Hematopoietic multipotent progenitor cell treated with erythropoietin and hydrocortisone succinate and interleukin-3 and kit ligand, for 17 days (in vitro differentiated cells): Measurements from ENCODE around the gene PTPRN2.
"Not testable (repeated sequence)": the region's sequence is repeated elsewhere in the genome, so short reads cannot be mapped to it uniquely, and the experiment has no call there.

ENCODE experiments used
- DNase-seq: peaks from one replicate; pipeline ENCODE4 v3.0.0-alpha.2; 2015; ENCODE audit warnings: low spot score

PTPRN2 gene

DNA sequence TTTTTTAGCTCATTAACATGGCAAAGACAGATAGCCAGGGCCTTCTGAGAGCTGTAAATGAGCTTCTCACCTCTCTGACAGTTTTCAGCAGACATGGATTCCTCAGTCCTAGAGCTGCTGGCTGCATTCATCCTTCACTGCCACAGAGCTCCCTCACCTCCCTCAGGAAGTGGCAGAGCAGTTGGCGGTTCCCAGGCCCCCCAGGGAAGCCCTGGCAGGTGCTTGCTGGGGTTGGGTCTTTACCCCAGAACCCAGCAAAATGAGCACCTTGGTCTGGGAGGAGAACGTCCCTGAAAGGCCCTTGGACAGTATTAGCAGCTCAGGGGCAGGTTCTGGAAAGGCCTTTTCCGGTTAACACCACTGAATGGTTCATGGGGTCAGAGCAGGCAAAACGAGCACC, 288.0 kb downstream of the PTPRN2 start:
- no peak for DNase-seq

DNA sequence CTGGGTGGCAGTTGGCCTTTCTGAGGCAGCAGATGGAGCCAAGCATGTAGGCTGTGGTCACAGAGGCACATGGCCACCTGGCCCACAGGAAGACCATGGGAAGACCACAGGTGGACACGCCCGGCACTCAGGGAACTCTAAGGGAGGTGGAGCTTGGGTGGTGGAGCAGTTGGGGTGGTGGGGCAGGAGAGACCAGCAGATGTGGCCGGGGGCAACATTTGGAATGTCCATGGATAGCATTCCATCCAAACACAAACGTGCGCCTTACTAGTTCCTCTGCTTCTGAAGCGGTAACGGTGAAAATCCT, 290.9 kb downstream of the PTPRN2 start:
- no peak for DNase-seq

DNA sequence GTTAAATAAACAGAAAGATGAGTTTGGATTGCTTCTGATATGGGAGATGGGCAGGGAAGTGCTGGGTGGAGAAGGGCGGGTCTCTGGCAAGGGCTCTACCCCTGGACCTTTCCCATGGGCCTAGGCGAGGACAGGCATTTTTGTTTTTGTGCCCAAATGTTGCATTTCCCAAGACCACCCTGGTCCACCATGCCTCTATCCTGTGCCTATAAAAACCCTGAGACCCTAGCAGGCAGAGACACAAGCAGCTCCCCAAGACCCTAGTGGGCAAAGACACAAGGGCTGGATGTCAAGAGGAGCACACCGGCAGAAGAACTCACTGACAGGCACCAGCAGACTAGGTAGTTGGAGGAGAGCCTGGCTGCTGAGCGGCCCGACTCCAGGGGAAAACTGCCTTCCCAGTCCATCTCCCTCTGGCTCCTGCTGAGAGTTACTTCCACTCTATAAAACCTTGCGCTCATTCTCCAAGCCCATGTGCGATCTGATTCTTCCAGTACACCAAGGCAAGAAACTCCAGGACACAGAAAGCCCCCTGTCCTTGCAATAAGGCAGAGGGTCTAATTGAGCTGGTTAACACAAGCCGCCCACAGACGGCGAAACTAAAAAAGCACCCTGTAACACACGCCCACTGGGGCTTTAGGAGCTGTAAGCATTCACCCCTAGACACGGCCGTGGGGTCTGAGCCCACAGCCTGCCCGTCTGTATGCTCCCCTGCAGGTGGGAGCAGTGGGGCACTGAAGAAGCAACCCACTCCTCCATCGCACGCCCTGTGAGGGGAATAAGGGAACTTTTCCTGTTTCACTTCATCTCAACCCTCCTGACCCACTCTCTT, 291.4 kb downstream of the PTPRN2 start:
- DNase-seq, result no peak

DNA sequence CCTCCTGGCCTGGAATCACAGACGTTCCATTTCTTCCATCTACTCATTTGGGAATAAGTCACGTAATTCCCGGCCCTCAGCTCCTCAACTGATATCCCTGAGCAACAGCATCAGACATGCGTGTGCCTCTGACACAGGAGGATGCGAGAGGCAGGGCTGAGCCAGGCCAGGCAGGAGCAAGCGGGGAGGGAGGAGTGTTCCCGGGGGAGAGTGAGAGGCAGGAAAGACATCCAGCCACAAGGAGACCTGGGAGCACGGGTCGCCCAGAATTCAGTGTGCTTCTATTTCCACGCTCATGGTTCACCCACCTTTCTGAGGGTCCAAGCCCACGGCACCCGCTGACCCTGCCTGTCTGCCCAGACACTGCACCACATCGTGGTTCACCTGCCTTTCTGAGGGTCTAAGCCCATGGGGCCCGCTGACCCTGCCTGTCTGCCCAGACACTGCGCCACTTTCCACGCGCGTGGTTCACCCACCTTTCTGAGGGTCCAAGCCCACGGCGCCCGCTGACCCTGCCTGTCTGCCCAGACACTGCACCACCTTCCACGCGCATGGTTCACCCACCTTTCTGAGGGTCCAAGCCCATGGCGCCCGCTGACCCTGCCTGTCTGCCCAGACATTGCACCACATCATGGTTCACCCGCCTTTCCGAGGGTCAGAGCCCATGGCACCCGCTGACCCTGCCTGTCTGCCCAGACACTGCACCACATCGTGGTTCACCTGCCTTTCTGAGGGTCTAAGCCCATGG, 293.0 kb downstream of the PTPRN2 start:
- DNase-seq, result not testable (repeated sequence)

DNA sequence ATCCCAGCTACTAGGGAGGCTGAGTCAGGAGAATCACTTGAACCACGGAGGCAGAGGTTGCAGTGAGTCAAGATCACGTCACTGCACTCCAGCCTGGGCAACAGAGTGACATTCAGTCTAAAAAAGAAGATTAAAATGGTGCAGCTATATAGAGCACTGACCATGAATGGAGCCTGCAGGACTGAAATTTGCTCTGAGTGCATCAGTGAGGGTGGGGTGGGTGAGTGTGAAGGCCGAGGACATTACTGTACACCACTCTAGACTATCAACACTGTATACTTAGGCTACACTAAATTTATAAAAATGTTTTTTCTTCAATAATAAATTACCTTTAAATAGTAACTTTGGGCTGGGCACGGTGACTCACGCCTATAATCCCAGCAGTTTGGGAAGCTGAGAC, 294.7 kb downstream of the PTPRN2 start:
- DNase-seq, result no peak

DNA sequence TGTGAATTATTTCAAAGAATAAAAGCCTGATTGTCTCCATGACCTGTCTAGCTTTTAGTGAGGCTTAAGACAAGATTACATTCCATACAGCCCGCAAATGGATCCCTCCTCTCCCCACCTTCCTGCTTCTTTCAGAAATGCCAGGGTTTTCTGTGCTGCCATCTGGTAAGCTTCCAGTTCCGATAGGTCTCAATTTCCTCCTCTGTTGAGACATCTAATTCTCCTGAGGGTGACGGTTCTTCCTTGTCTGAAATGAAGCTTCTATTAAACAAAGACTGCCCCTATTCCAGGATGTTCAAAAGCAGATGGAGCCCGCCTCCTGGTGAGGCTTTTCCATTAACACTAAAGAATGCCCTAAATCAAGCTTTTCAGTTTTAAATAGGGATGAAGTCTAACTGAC, 295.6 kb downstream of the PTPRN2 start:
- DNase-seq, result no peak

DNA sequence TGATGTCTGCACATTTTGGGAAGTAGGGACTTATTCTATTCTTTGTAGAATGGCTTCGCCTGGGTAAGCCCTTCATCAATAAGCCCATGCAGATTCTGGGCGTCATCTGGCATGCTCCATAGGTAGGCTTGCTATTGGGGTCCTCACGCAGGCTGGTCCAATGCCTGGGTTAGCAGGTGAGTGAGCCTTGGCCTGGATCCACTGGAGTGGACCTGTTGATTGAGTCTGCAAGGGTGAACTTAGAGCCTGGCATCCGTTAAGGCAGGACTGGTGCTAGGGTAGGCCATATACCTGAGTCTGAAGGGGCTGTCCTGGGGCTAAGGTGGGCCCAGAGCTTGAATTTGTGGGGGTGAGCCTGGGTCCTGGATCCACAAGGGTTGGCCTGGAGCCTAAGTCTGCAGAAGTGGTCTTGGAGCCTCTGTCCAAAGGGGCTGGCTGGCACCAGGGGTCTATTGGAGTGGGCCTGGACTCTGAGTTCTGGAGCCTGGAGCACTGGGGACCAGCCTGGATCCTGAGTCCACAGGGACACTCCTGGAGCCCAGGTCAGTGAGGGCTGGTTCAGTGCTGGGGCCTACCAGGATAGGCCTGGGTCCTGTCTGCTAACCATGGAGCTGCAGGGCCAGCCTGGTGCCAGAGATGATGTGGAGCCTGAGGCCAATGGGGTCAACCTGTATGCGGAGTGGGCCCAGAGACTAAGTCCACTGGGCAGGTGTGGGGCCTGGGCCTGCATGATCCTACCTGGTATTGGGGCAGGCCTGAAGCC, 297.7 kb downstream of the PTPRN2 start:
- no peak for DNase-seq

DNA sequence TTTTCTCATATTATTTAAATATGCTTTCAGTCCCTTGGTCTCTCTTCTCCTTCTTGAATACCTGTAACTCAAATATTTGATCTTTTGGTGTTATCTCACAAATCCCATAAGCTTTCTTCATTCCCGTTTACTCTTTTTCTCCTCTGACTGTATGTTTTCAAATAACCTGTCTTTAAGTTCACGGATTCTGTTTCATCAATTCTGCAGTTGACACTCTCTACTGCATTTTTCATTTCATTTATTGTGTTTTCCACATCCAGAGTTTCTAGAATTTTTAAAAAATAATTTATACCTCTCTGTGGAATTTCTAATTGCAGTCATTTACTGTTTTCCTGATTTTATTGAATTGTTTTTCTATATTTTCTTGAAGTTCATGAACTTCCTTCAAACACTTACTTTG, 298.4 kb downstream of the PTPRN2 start:
- DNase-seq, result no peak

DNA sequence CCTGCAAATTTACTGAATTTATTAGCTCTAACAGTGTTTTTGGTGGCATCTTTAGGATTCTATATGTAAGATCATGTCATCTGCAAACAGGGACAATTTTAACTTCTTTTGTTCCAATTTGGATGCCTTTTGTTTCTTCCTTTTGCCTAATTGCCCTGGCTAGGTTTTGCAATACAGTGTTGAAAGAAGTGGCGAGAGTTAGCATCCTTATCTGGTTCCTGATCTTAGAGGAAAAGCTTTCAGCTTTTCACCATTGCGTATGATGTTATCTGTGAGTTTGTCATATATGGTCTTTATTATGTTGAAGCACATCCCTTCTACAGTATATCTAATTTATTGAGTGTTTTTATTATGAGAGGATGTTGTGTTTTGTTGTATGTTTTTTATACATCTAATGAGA, 301.4 kb downstream of the PTPRN2 start:
- DNase-seq, result no peak

DNA sequence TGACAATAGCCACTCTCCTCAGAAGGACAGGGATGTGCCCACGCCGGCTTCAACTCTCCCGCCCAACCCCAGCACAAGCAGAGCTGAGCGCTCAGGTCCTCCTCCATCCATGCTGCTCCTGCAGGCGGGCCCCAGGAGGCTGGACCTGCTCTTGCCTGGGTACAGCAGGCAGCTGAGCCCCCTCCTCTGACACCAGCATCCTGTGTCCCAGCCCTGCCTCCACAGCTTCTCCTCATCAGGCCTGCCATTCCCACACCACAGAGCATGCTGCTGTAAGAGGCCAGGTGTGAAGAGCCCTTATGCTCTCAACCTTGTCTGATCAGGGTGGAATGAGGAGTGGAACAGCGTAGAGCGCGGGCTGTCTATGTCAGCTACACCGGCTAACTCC, 302.2 kb downstream of the PTPRN2 start:
- DNase-seq, result no peak

DNA sequence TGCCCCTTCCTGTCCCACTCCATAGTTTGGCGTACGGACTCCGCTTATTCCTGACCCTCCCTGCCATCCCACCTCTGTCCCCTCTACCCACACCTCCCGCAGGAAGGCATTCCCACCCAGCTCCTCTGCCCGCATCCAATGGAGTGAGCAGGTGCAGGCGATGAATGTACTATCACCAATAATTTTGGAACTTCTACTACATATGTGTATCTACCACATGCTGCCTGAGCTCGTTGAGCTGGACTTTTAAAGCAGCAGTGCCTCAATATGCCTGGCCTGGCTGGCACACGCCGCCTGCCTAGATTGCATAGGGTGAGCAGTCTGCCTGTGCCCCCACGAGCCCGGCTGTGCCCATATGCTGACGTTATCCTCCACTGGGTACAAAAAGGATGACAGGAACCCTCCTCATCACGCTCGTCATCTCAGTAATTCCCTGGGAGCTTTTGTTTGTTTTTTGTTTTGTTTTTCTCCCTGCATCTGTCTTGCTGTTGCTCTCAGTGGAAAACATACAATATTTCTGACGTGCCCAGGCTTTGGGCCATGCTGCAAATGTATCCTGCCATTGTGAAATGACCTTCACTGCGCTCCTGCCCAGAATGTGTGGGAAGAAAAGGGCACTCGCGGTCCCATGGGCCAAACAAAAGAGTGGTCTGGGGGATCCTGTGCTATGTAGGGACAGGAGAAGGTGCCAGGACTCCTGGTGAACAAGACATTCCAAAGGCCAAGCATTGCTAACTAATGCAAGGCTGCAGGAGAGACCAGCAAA, 302.8 kb downstream of the PTPRN2 start:
- no peak for DNase-seq

DNA sequence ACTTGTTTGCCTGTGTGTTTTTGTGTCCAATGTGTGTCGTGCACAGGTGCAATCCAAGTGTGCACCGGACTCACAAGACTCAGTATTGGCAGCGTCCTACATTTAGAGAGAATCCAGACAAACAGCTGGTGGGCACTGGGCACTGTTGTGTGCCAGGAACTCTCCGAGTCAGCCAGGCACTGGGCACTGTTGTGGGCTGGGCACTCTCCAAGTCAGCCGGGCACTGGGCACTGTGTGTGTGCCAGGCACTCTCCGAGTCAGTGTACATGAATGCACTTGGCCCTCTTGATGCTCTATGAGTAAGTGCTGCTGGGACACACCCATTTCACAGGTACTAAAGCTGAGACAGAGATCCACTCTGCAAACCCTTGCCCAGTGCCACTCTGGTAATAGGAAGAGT, 303.5 kb downstream of the PTPRN2 start:
- DNase-seq, result no peak

DNA sequence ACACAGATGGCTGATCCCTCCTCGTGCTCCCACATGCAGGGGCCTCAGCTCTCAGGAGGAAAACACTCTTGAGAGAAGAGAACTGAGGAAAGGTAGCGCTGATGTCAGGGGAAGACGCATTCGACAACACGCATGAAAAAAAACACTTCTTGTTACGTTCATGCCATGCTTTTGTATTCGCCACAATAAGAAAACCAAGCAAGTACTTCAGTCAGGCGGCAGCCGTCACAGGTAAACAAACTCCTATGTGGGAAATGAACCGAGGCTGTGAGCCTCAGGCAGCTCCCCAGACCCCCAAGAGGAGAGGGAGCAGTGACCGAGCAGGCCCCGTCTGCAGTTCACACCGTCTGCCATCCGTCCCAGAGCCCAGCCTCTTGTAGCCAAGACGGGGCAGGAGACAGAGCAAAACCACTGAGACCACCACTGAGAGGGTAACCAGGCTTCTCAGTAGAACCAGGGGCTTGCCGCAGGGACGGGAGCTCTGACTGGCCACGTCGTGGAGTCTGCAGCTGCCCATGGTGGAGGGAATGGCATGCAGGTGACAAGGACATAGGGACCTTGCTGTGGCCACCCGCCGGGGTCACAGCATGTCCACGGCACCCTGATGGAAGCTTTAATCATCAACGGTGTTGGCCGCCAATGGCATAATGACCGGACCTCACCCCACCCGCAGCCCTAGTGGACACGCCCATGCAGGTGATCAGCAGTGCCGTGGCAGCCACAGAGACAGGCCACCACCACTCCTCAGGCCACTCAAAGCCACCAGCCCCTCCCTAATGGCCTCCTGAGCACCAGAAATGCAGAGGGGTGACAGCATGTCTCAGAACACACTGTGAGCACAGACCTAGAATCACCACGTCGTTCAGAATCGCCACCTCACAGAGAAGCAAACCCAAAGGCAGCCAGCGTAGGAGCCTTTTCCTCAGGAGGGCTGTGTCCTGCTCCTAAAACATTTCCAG, 304.3 kb downstream of the PTPRN2 start:
- DNase-seq, result no peak

DNA sequence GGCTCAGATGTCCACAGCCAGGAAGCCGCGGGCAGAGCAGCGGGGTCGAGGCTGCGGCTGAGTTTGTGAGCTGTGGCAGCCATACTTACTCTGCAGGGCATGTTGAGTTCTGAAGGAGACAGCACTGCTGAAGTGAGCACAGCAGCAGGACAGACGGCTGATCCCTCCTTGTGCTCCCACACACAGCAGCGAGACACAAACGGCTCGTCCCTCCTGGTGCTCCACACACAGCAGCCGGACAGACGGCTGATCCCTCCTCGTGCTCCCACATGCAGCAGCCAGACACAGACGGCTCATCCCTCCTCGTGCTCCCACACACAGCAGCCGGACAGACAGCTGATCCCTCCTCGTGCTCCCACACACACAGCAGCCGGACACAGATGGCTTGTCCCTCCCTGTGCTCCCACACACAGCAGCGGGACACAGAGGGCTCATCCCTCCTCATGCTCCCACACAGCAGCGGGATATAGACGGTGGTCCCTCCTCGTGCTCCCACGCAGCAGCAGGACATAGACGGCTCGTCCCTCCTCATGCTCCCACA, 305.1 kb downstream of the PTPRN2 start:
- no peak for DNase-seq

DNA sequence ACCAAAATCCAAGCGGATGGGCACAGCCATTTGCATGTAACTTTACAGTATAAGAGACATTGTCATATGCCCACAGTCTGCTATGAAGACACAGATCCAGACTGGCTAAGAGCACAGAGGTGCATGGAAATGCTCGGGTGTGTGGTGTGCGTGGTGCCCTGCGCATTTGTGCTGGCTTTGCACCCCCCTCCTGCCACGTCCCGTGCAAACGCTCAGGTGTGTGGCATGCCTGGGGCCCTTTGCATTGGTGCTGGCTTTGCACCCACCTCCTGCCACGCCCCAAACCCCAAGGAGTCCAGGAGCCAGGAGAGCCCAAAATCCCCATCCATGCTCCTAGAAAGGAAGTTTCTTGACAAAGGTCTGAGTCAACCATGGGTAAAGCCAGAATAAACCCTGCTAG, 306.2 kb downstream of the PTPRN2 start:
- DNase-seq, result no peak

DNA sequence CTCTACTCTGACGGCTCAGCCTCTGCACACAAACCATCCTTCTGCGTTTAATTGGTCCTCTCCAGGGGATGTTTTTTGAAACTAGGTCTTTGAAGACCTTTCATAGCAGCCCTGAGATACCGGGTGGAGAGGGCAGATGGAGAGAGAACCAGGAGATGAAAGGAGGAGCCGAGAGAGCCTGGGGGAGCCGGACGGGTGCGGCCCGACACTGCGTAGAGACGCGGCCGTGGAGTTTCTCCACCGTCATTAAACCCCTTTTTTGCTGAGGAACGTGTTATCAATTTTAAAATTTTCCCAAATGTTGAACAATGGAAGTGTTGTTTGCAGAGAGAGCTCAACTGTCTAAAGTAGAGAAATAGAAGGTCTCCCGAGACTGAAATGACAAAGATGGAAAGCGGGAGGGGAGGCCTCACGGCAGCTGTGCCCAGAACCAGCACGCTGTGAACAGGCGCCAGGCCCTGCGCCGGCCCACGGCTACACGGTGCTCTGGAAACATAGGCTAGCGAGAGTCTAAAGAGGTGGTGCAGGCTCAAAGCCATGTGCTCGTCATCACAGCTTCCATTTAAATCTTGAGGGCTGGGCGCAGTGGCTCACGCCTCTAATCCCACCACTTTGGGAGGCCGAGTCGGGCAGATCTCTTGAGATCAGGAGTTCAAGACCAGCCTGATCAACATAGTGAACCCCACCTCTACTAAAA, 307.0 kb downstream of the PTPRN2 start:
- no peak for DNase-seq

DNA sequence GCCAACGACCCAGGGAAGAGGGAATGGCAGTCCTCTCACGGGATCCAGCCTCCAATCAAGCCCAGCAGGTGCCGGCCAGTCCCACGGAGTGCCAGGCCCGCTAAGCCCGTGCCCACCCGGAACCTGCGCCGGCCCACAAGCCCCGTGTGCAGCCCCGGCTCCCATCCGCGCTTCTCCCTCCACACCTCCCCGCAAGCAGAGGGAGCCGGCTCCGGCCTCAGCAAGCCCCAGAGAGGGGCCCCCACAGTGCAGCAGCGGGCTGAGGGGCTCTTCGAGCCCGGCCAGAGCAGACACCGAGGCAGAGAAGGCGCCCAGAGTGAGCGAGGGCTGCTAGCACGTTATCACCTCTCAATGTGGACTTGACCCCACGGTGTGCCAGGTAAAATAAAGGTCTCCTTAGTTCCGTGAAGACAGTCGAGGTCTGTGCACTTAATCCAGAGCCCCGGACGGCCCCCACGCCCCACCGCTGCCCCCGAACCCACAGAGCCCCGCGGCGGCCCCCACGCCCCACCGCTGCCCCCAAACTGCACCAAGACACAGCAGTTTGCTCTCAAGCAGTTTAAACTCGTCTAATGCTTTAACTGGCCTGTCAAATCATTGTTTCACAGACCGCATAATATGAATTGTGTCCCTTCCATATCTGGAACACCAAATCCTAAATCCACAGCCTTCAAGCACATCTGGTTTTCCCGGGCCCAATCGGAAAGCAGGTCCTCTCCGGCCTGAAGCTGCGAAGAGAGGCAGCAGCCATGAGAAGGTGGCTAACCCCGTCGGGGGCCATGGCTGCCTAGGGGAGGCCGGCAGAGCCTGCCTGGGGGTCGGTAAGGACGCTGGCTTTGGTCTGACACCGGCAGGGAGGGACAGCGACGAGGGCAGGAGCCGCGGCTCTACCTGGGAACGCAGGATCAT, 307.8 kb downstream of the PTPRN2 start:
- DNase-seq, result no peak

DNA sequence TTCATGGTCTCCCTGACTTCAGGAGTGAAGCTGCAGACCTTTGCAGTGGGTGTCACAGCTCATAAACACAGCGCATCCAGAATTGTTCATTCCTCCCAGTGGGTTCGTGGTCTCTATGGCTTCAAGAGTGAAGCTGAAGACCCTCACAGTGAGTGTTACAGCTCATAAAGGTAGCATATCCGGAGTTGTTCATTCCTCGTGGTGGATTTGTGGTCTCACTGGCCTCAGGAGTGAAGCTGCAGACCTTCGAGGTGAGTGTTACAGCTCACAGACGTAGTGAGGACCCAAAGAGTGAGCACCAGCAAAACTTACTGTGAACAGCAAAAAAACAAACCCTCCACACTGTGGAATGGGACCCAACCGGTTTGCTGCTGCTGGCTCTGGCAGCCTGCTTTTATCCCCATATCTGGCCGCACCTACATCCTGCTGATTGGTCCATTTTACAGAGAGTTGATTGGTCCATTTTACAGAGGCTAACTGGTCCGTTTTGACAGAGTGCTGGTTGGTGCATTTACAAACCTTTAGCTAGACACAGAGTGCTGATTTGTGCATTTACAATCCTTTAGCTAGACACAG, 308.8 kb downstream of the PTPRN2 start:
- DNase-seq, result no peak
